HepG2 (cell line): ENCODE measurements around the gene PTPRH. TPM values are rescaled to one million over a fixed set of nuclear protein-coding genes. Genes with fewer than 3 reads are reported as not detected.
A peak's percentile ranks its signal among the peaks of the same experiment; 100 is the strongest.
"Not testable (repeated sequence)": the region's sequence is repeated elsewhere in the genome, so short reads cannot be mapped to it uniquely, and the experiment has no call there.

Experiments
- ATAC-seq: fragments of 200-7000 bp; cut with Tn5 transposase; 3 replicates; pipeline ENCODE4 v1.9.1; 2020; ENCODE audit warnings: mild to moderate bottlenecking, moderate library complexity
- BruUV-seq: library from RNA; stranded (reverse); fragments of 400-500 nt; replicated peaks from 2 replicates; lab custom pipeline; 2021; lab: Mats Ljungman, UMichigan
- CTCF ChIA-PET: fragments of 300-600 bp; formaldehyde crosslinking; extraction: SDS; loops from one replicate; lab custom pipeline; 2021; ENCODE audit warnings: low total read pairs, inconsistent platforms, low intra/inter-chr PET ratio; lab: Yijun Ruan, JAX
- POLR2A ChIA-PET: fragments of 350-600 bp; sonication (Branson Sonifier 250); formaldehyde crosslinking; loops from one replicate; lab custom pipeline; 2020; ENCODE audit warnings: antibody characterized with exemption, inconsistent platforms; lab: Yijun Ruan, JAX
- DNase-seq: peaks from one replicate; pipeline ENCODE4 v3.0.0-alpha.2; 2015; ENCODE audit warnings: low spot score
- FAIRE-seq: peaks from 3 replicates; lab custom pipeline; 2011; peaks lifted over from hg19 to GRCh38; lab: Jason Lieb, UNC
- H2AFZ ChIP-seq: one replicate; pipeline ENCODE4 v1.6.1; 2011; ENCODE audit warnings: low read length, inconsistent platforms
- H3K27ac ChIP-seq: fragments of 300-600 bp; 3 replicates; pipeline ENCODE4 v1.8.0; 2011; ENCODE audit warnings: mixed run types, mild to moderate bottlenecking, mixed read lengths, low read length, inconsistent platforms; ENCODE audit not compliant: insufficient read depth; ENCODE audit errors: extremely low read length
- H3K27me3 ChIP-seq, 2 experiments: fragments of 200-600 bp in 1 of 2; 2 replicates in 1 of 2; 3 replicates in 1 of 2; pipeline versions ENCODE4 v1.6.0 to v1.8.0; 2011; ENCODE audit warnings: low read length in 2 of 2, mild to moderate bottlenecking in 2 of 2, moderate library complexity in 2 of 2, inconsistent platforms in 1 of 2; ENCODE audit not compliant: insufficient read depth in 2 of 2, control insufficient read depth in 1 of 2
- H3K36me3 ChIP-seq, 2 experiments: fragments of 200-600 bp in 1 of 2; replicated peaks in 1 of 2; 2 replicates in 1 of 2; 3 replicates in 1 of 2; pipeline versions ENCODE4 v1.5.1 to v1.8.0; 2011; ENCODE audit warnings: low read length in 2 of 2, inconsistent platforms in 1 of 2; ENCODE audit not compliant: insufficient read depth in 2 of 2, control insufficient read depth in 1 of 2
- H3K4me1 ChIP-seq: 2 replicates; pipeline ENCODE4 v1.5.1; 2012; ENCODE audit warnings: low read length, inconsistent platforms; ENCODE audit not compliant: insufficient read depth
- H3K4me2 ChIP-seq: 2 replicates; pipeline ENCODE4 v1.6.0; 2011; ENCODE audit warnings: low read depth, low read length, inconsistent platforms
- H3K4me3 ChIP-seq, 3 experiments: fragments of 200-600 bp in 1 of 3; sonication (generic), shearing (Covaris generic) in 1 of 3; replicated peaks in 1 of 3; 2 replicates each; pipeline ENCODE4 v1.5.1; 2011 to 2016; ENCODE audit warnings: low read length in 3 of 3, inconsistent platforms in 2 of 3, low read depth in 2 of 3, mild to moderate bottlenecking in 2 of 3, control low read depth in 1 of 3, mixed read lengths in 1 of 3; ENCODE audit not compliant: insufficient read depth in 1 of 3
- H3K79me2 ChIP-seq: one replicate; pipeline ENCODE4 v1.6.1; 2011; ENCODE audit warnings: low read length, inconsistent platforms; ENCODE audit not compliant: insufficient read depth
- H3K9ac ChIP-seq: 2 replicates; pipeline ENCODE4 v1.6.0; 2011; ENCODE audit warnings: mild to moderate bottlenecking, low read depth, low read length, inconsistent platforms; ENCODE audit not compliant: insufficient read depth
- H3K9me3 ChIP-seq: 2 replicates; pipeline ENCODE4 v1.5.1; 2012; ENCODE audit warnings: mild to moderate bottlenecking, low read length
- H4K20me1 ChIP-seq: 2 replicates; pipeline ENCODE4 v1.6.0; 2011; ENCODE audit warnings: inconsistent platforms, mild to moderate bottlenecking, low read length, moderate library complexity; ENCODE audit not compliant: insufficient read depth
- AKAP8 ChIP-seq: sonication (generic); formaldehyde crosslinking; IDR thresholded peaks from 2 replicates; pipeline ENCODE4 v1.5.1; 2020; ENCODE audit warnings: mild to moderate bottlenecking, missing genetic modification reagents
- KDM5B ChIP-seq: sonication (generic); formaldehyde crosslinking; IDR thresholded peaks from 2 replicates; pipeline ENCODE4 v1.4.0; 2020; ENCODE audit warnings: missing genetic modification reagents, mild to moderate bottlenecking, borderline replicate concordance
- POLR2A ChIP-seq, 2 experiments: IDR thresholded peaks; 2 replicates each; pipeline ENCODE4 v1.6.1; 2011; ENCODE audit warnings: low read depth in 2 of 2, low read length in 2 of 2, mild to moderate bottlenecking in 1 of 2, moderate library complexity in 1 of 2; ENCODE audit not compliant: insufficient read depth in 1 of 2
- ZBTB21 ChIP-seq: sonication (generic); formaldehyde crosslinking; IDR thresholded peaks from 2 replicates; pipeline ENCODE4 v1.4.0; 2020; ENCODE audit warnings: missing genetic modification reagents
- ZC3H13 ChIP-seq: sonication (generic); formaldehyde crosslinking; IDR thresholded peaks from 2 replicates; pipeline ENCODE4 v1.8.1; 2023; ENCODE audit warnings: mild to moderate bottlenecking, missing genetic modification reagents, moderate library complexity
- ZNF263 ChIP-seq: sonication (generic); formaldehyde crosslinking; IDR thresholded peaks from 2 replicates; pipeline ENCODE4 v1.4.0; 2020; ENCODE audit warnings: missing genetic modification reagents
- ZSCAN22 ChIP-seq: sonication (generic); formaldehyde crosslinking; IDR thresholded peaks from 2 replicates; pipeline ENCODE4 v1.4.0; 2020; ENCODE audit warnings: mild to moderate bottlenecking, missing genetic modification reagents
- WGBS: methylation state at CpG from one replicate; pipeline ENCODE4 v1.1.6; 2017; ENCODE audit warnings: low lambda C conversion rate; 5-methylcytosine and 5-hydroxymethylcytosine counted together
- in situ Hi-C: cut with HindIII; loops from 2 replicates; pipeline ENCODE4 v1.10.0; 2017; ENCODE audit warnings: low pct_unique_long_range_greater_than_20kb; ENCODE audit not compliant: extremely low pct_ligation_motif_present
- intact Hi-C: fragments of 100-400 bp; cut with micrococcal nuclease; formaldehyde crosslinking; loops from one replicate; pipeline ENCODE4 v1.10.0; 2022; ENCODE audit not compliant: unreplicated experiment
- polyA plus RNA-seq, 8 experiments: library from polyadenylated mRNA; depleted of rRNA in 3 of 8; stranded (reverse) in 7 of 8; unstranded in 1 of 8; fragments of >200 nt; fragmentation: Illumina TruSeq in 4 of 8; extraction: Trizol in 4 of 8; gene quantifications; 2 replicates each; pipeline versions ENCODE4 v1.2.1 to v1.2.3, GENCODE V29; 2011 to 2016; ENCODE audit warnings: low read depth in 4 of 8, missing spikeins in 1 of 8, mixed read lengths in 1 of 8; ENCODE audit not compliant: insufficient read depth in 1 of 8
- total RNA-seq, 5 experiments: library from RNA; depleted of rRNA; stranded (reverse); fragments of >200 nt; fragmentation: Illumina TruSeq; extraction: Trizol; gene quantifications; 2 replicates each; pipeline ENCODE4 v1.2.3, GENCODE V29; 2016; ENCODE audit warnings: low read depth in 1 of 5

Gene PTPRH
- total and polyA plus RNA-seq, 2 of the 13 experiments (the other 11 are each of a cell fraction or from before 2014, with no cell fraction given): 14.7 to 125 TPM

GRCh38 chr19:55225415-55225958 lies 16.2 kb upstream of the PTPRH start (continued):
- no peak for TF ChIP-seq ZBTB21 (CRISPR knock-in tag)
- 0 out of 2 replicates have a peak, but pooled peaks have one; percentile 30 for TF ChIP-seq AKAP8

- POLR2A ChIA-PET, H3K4me2 ChIP-seq, DNase-seq, H3K9ac ChIP-seq, CTCF ChIA-PET, H3K27me3 ChIP-seq: not testable (repeated sequence)
- peaks cover 50% of the 10 kb centered on the region for H3K4me1 ChIP-seq
- TF ChIP-seq ZNF263 (CRISPR knock-in tag): peak; percentile 62
- TF ChIP-seq ZSCAN22: peak; percentile 97
- TF ChIP-seq KDM5B (CRISPR knock-in tag): peak; percentile 35; the same call in 1 of the 2 replicates
- peak in 1 of 2 experiments; percentile 10; a peak in 1 of 4 replicates for TF ChIP-seq POLR2A (IDR thresholded peaks at IDR 0.05; ENCODE audit: insufficient read depth in 1 of 2, low read depth in 2 of 2, low read length in 2 of 2)
- 0 out of 2 replicates have a peak, but pooled peaks have one; percentile 5 for TF ChIP-seq ZC3H13
- TF ChIP-seq, all 625 proteins: peak for 5; not testable (repeated sequence) for 620
- H3K4me3 ChIP-seq, H3K27ac ChIP-seq, BruUV-seq, H3K9me3 ChIP-seq, H2AFZ ChIP-seq, ATAC-seq, intact Hi-C loops, H4K20me1 ChIP-seq, H3K79me2 ChIP-seq, FAIRE-seq: not testable (repeated sequence)
- in situ Hi-C loops: loop anchor here (5.0 kb wide), 1 partner anchor 32 kb away; the partner anchor contains the start of gene PPP6R1
- peaks cover 5 to 11% of the 10 kb centered on the region in 2 experiments; a peak in 3 of 5 replicates for H3K36me3 ChIP-seq
- WGBS: 42% methylated on average over 9 of the region's 11 CpGs
Measured at GRCh38 chr19:55224679-55225414, 15.5 kb upstream of the PTPRH start.
